GM12875 (cell line): ENCODE measurements around the gene NR2E3.

ENCODE experiments used
- H3K4me3 ChIP-seq: one replicate; pipeline ENCODE4 v1.5.1; 2011; ENCODE audit warnings: low read depth, low read length, control low read depth
- CTCF ChIP-seq: IDR thresholded peaks from 2 replicates; pipeline ENCODE4 v1.5.1; 2011; ENCODE audit warnings: low read depth, mild to moderate bottlenecking, control low read depth, inconsistent platforms, low read length, moderate library complexity, borderline replicate concordance; ENCODE audit not compliant: insufficient read depth

NR2E3 gene

GRCh38 chr15:71809346-71809745, 1.0 kb upstream of the NR2E3 start:
- H3K4me3 ChIP-seq: no peak overlapping the region
- no peak for TF ChIP-seq CTCF

GRCh38 chr15:71811036-71811736, 832 bp downstream of the NR2E3 start:
- H3K4me3 ChIP-seq: no peak overlapping the region
- TF ChIP-seq CTCF: no peak

GRCh38 chr15:71811752-71812735, 1.7 kb downstream of the NR2E3 start:
- TF ChIP-seq CTCF: no peak
- no peak overlapping the region for H3K4me3 ChIP-seq

- no peak for TF ChIP-seq CTCF
- no peak overlapping the region for H3K4me3 ChIP-seq
These were observed 2.8 kb downstream of the NR2E3 start for GRCh38 chr15:71812966-71813722.

GRCh38 chr15:71813723-71814470, 3.5 kb downstream of the NR2E3 start:
- no peak for TF ChIP-seq CTCF
- no peak overlapping the region for H3K4me3 ChIP-seq

GRCh38 chr15:71815301-71815700, 4.9 kb downstream of the NR2E3 start:
- TF ChIP-seq CTCF: no peak
- no peak overlapping the region for H3K4me3 ChIP-seq
